ENCODE data around the gene L3MBTL4. TPM values are rescaled to one million over a fixed set of nuclear protein-coding genes. Genes with fewer than 3 reads are reported as not detected.

Gene L3MBTL4
- total and polyA plus RNA-seq, 7 donors = 1.2 to 5.7 (median 3.4) TPM

- Histone ChIP-seq H3K27ac (no peak overlapping the region), H3K4me1 (peaks cover 0 to 5% (median 0%) of the 10 kb centered on the region in 4 donors), H3K27me3 (no peaks in the 10 kb centered on the region), H3K9me3 (no peaks in the 10 kb centered on the region), H3K36me3 (no peaks in the 10 kb centered on the region), H3K4me3 (no peak overlapping the region)
- intact Hi-C loops (cut with DNase I) = no loop called here
- WGBS, 2 donors = 53 to 81% methylated on average over 14 of the region's 14 CpGs
- no peak for DNase-seq
- TF ChIP-seq EP300 (IDR thresholded peaks at IDR 0.05) = no peak
- no peak for TF ChIP-seq CTCF (IDR thresholded peaks at IDR 0.05)
- TF ChIP-seq POLR2A (IDR thresholded peaks at IDR 0.05) = no peak
- TF ChIP-seq POLR2AphosphoS5 (IDR thresholded peaks at IDR 0.05) = no peak
Observed at GRCh38 chr18:6374935-6375529, 39.7 kb downstream of the L3MBTL4 start.

GRCh38 chr18:6374340-6374739 is 40.4 kb downstream of the L3MBTL4 start:
- no peaks in the 10 kb centered on the region for H3K36me3 ChIP-seq
- TF ChIP-seq POLR2AphosphoS5 (IDR thresholded peaks at IDR 0.05) (no peak), CTCF (IDR thresholded peaks at IDR 0.05) (no peak), POLR2A (IDR thresholded peaks at IDR 0.05) (no peak), EP300 (IDR thresholded peaks at IDR 0.05) (no peak)
- H3K4me3 ChIP-seq = no peak overlapping the region

DNA sequence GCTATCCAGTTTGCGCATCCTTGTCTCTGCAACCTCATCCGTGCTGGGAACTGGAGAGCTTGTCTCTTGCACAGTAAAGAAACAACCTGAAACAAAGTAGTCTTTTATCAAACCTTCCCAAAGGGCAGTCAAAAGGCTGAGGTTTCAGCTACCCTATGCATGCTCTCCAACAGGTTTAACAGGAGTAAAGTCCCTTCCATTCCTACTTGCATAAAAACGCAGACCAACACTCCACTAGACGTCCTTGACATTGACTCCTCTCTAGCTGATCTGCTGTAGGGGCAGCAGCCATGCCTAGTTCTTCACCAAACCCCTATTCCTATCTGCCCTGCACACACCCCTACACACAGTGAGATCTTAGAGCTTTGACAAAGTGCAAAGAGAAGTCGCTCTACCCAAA is 41.5 kb downstream of the L3MBTL4 start:
- no peak for DNase-seq
- H3K36me3 ChIP-seq = no peaks in the 10 kb centered on the region
- 82 to 83% methylated on average over 5 of the region's 5 CpGs for WGBS, 2 donors
- intact Hi-C loops (cut with DNase I) = no loop called here
- H3K4me1 ChIP-seq = peaks cover 0 to 5% (median 0%) of the 10 kb centered on the region in 4 donors
- H3K27me3 ChIP-seq = no peaks in the 10 kb centered on the region
- TF ChIP-seq POLR2A (IDR thresholded peaks at IDR 0.05) = no peak
- TF ChIP-seq EP300 (IDR thresholded peaks at IDR 0.05) = no peak
- TF ChIP-seq CTCF (IDR thresholded peaks at IDR 0.05) = no peak
- no peak for TF ChIP-seq POLR2AphosphoS5 (IDR thresholded peaks at IDR 0.05)
- no peak overlapping the region for H3K4me3 ChIP-seq
- H3K27ac ChIP-seq = no peak overlapping the region
- H3K9me3 ChIP-seq = no peaks in the 10 kb centered on the region

More at GRCh38 chr18:6374340-6374739, 40.4 kb downstream of the L3MBTL4 start:
- peaks cover 0 to 5% (median 0%) of the 10 kb centered on the region in 4 donors for H3K4me1 ChIP-seq
- WGBS, 2 donors = 44 to 64% methylated on average over 8 of the region's 8 CpGs
- intact Hi-C loops (cut with DNase I) = no loop called here
- DNase-seq = no peak
- no peaks in the 10 kb centered on the region for H3K27me3 ChIP-seq
- H3K27ac ChIP-seq = no peak overlapping the region
- no peaks in the 10 kb centered on the region for H3K9me3 ChIP-seq

- intact Hi-C loops (cut with DNase I) = no loop called here
- TF ChIP-seq POLR2A (IDR thresholded peaks at IDR 0.05) (no peak), POLR2AphosphoS5 (IDR thresholded peaks at IDR 0.05) (no peak), EP300 (IDR thresholded peaks at IDR 0.05) (no peak), CTCF (IDR thresholded peaks at IDR 0.05) (no peak)
- 21 to 62% methylated on average over 12 of the region's 12 CpGs for WGBS, 2 donors
Observed at GRCh38 chr18:6370886-6371635, 43.6 kb downstream of the L3MBTL4 start.

More at GRCh38 chr18:6370886-6371635, 43.6 kb downstream of the L3MBTL4 start:
- Histone ChIP-seq H3K36me3 (no peaks in the 10 kb centered on the region), H3K27ac (no peak overlapping the region), H3K9me3 (no peaks in the 10 kb centered on the region), H3K27me3 (no peaks in the 10 kb centered on the region), H3K4me1 (peaks cover 0 to 5% (median 2%) of the 10 kb centered on the region in 4 donors), H3K4me3 (no peak overlapping the region)
- no peak for DNase-seq

Data from sigmoid colon (tissue), 7 donors.